ENCODE measurements around the gene UGT1A10. TPM values are rescaled to one million over a fixed set of nuclear protein-coding genes. Genes with fewer than 3 reads are reported as not detected.
"Not testable (repeated sequence)": the region's sequence is repeated elsewhere in the genome, so short reads cannot be mapped to it uniquely, and the experiment has no call there.

UGT1A10 gene
- polyA plus RNA-seq (2013, experiment 1 of 2; ENCODE audit: insufficient read length): not detected
- polyA plus RNA-seq (2013, experiment 2 of 2; ENCODE audit: insufficient read length): not detected

DNA sequence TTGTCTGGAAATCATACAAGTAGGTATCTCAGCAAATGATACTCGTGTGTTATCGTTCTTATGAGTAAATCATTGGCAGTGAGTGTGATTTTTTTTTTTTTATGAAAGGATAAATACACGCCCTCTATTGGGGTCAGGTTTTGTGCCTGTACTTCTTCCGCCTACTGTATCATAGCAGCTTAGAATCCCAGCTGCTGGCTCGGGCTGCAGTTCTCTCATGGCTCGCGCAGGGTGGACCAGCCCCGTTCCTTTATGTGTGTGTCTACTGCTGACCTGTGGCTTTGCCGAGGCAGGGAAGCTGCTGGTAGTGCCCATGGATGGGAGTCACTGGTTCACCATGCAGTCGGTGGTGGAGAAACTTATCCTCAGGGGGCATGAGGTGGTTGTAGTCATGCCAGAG is at the start of gene UGT1A10:
Gene UGT1A10, plus strand, starts transcription at position 143 of the 400 bp plus-strand sequence. Its CDS starts 75 bp downstream, at position 218.
- DNase-seq: not testable (repeated sequence)

DNA sequence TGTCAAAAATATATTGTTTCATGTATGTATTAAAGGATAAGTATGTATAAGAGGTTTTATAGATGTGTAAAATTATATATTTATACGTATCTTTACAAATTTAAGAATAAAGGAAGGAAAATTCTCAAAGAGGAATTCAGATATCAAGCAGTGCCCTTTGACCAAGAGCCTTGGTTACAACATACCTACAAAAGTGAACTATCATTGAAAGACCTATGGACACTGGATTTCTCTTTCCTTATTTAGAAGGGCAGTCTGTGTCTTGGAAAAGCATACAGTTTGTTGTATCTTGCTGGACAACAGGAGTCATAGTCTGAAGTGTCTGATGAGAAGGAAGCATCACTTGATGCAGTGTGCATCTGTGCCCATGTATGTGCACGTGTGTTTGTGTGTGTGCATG is 47.8 kb upstream of the UGT1A10 start:
- no peak for DNase-seq

DNA sequence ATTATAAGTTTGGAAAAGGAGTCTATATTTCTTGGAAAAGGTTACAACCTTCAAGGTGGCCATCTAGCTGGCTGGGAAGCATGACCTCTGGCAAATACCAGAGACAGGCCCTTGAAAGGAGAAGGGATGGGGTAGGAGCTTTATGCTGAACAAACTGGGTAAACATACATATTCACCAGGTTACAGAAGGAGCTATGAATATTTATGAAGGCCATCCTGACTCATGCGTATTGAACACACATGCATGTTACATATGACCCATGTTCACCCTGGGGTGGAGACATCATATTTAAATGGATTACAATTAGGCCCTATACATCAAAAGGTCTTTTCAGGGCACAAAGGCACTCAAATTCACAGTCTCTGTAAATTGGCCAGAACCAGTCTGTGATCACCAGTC is 43.5 kb upstream of the UGT1A10 start:
- DNase-seq: not testable (repeated sequence)

DNA sequence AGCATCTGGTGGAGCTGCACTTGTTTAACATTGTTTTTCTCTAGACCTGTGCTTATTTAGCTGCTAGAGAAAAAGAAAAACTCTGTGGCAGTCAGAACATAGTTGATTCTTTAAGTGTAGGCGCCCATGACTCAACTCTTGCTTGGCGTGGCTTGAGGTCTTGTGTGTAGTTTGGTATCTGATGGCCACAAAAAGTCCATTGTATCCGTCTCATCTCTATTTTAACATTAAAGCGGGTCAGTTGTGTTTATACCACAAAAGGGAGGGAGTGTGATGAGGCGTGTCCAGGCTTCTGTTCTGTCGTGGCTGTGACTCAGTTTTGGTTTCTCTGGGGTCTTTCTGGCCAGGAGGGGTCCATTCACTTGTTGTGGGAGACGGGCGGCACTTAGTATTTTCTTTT is 43.0 kb upstream of the UGT1A10 start:
- no peak for DNase-seq

DNA sequence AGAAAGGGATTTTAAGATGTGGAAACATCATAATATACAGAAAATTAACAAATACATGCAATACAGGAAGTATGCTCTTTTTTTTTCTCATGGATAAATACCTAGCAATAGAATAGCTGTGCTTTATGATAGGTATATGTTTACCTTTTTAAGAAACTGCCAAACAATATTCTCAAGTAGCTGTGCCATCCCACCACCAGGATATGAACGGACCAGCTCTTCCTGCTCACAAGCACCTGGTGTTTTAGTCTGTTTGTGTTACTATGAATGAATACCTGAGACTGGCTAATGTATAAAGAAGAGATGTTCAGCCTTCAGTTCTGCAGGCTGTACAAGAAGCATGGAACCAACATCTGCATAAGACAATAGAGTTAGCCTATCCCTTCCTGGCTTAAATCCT is 38.7 kb upstream of the UGT1A10 start:
- no peak for DNase-seq

DNA sequence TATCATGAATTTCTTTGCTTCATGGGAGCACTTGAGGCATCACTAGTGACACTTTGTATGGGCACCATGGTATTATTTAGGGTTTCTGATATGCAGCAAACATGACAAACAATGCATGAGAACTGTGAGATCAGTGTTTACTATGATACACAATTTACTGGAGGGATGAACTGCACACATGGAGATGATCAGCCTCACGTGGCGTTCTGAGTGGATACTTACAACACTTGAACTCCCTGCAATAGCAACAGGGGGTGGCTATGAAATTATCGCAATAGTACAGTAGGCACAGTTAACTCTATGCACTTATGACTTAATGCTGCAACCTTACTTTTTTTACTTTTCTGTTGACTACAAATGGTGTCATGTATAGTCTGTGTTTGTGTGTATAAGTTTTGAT is 37.3 kb upstream of the UGT1A10 start:
- no peak for DNase-seq

DNA sequence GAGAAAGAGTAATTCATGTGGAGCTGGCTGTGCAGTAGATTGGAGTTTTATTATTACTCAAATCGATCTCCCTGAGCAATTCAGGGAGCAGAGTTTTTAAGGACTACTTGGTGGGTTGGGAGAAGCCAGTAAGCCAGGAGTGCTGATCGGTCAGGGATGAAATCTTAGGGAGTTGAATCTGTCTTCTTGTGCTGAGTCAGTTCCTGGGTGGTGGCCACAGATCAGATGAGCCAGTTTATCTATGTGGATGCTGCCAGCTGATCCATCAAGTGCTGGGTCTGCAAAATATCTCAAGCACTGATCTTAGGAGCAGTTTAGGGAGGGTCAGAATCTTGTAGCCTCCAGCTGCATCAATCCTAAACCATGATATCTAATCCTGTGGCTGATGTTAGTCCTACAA is 35.9 kb upstream of the UGT1A10 start:
- DNase-seq: no peak

DNA sequence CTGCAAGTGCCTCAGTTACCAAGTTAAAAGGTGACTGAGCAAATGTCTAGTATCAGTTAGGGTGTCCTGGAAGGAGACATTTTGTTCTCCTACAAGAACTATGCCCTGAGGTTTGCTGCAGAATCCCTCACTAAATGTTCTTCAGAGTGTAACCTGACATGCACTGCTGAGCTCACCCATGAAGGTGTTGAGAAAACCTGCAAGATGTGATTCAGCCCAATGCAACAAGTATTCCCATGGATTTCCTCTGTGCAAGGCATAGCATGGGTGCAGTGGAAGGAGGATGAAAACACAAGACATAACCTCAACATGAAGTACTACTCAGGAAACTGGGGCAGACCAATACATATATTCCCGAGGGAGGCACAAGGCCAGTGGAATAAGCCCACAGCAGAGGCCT is 34.2 kb upstream of the UGT1A10 start:
- DNase-seq: no peak

DNA sequence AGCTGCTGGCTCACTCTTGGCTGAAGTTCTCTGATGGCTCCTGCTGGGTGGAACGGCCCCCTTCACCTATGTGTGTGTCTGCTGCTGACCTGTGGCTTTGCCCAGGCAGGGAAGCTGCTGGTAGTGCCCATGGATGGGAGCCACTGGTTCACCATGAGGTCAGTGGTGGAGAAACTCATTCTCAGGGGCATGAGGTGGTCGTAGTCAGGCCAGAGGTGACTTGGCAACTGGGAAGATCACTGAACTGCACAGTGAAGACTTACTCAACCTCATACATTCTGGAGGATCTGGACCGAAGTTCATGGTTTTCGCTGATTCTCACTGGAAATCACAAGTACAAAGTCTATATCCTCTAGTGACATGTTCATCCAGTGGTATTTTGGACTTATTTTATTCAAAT is 32.7 kb upstream of the UGT1A10 start:
- DNase-seq: no peak

DNA sequence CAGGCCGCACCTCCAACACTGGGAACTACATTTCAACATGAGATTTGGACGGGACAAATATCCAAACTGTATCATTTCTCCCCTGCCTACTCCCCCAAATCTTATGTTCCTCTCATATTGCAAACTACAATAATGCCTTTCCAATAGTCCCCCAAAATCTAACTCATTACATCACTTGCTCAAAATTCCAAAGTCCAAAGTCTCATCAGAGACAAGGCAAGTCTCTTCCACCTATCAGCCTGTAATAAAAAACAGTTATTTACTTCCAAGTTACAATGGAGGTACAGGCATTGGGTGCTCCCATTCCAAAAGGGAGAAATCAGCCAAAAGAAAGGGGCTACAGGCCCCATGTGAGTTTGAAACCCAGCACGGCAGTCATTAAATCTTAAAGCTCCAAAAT is 31.4 kb upstream of the UGT1A10 start:
- DNase-seq: no peak

DNA sequence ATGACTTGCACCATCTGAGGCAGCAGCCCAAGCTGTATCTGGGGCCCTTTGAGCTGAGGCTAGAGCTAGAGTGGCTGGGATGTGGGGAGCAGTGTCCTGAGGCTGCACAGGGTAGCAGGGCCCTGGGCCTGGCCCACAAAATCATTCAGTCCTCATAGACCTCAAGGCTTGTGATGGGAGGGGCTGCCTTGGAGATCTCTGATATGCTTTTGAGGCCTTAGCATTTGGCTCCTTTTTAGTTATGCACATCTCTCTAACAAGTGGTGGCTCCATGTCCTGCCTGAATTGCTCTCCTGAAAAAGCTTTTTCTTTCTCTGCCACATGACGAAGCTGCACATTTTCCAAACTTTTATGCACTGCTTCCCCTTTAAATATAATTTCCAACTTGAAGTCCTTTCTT is 30.6 kb upstream of the UGT1A10 start:
- DNase-seq: no peak

DNA sequence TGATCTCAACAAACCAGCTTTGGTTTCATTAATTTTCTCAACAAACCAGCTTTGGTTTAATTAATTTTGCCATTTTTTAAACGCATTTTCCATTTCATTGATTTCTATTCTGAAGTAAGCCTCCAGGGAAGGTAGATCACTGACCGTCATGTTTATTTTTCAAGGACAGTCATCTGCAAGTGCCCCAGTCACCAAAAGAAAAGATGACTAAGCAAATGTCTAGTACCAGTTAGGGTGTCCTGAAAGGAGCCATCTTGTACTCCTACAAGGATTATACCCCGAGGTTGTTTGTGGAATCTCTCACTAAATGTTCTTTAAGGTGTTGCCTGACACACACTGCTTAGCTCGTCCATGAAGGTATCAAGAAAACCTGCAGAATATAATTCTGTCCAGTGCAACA is 25.0 kb upstream of the UGT1A10 start:
- DNase-seq: no peak

DNA sequence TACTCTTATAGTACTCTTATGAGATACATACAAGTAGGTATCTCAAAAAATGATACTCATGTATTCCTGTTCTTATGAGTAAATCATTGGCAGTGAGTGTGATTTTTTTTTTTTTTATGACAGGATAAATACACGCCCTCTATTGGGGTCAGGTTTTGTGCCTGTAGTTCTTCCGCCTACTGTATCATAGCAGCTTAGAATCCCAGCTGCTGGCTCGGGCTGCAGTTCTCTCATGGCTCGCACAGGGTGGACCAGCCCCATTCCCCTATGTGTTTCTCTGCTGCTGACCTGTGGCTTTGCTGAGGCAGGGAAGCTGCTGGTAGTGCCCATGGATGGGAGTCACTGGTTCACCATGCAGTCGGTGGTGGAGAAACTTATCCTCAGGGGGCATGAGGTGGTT is 18.8 kb upstream of the UGT1A10 start, which contains the start of gene UGT1A8:
Gene UGT1A8, plus strand, starts transcription at position 158 of the 400 bp plus-strand sequence. Its CDS starts 75 bp downstream, at position 233.
- DNase-seq: not testable (repeated sequence)

DNA sequence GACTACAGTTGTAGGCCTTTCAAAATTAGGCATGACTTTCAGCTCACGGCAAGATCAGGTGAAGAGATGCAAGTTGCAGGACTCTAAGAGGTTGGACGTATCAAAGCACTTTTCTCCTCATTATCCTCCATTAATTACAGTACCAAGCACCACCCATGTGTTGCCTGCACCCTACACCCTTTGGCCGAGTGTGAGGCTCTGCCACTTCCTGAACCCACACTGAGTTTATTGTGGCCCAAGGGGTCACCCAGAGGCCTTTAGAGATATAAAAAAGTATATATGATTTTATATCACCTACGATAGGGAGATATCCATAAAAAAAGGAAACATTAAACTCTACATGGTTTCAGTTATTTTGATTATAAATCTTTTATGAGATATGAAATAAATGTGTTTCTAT is 16.0 kb upstream of the UGT1A10 start:
- no peak for DNase-seq

DNA sequence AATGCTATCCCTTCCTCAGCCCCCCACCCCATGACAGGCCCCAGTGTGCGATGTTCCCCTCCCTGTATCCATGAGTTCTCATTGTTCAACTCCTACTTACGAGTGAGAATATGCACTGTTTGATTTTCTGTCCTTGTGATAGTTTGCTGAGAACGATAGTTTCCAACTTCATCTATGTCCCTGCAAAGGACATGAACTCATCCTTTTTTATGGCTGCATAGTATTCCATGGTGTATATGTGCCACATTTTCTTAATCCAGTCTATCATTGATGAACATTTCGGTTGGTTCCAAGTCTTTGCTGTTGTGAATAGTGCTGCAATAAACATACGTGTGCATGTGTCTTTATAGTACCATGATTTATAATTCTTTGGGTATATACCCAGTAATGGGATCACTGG is 14.4 kb upstream of the UGT1A10 start:
- not testable (repeated sequence) for DNase-seq

DNA sequence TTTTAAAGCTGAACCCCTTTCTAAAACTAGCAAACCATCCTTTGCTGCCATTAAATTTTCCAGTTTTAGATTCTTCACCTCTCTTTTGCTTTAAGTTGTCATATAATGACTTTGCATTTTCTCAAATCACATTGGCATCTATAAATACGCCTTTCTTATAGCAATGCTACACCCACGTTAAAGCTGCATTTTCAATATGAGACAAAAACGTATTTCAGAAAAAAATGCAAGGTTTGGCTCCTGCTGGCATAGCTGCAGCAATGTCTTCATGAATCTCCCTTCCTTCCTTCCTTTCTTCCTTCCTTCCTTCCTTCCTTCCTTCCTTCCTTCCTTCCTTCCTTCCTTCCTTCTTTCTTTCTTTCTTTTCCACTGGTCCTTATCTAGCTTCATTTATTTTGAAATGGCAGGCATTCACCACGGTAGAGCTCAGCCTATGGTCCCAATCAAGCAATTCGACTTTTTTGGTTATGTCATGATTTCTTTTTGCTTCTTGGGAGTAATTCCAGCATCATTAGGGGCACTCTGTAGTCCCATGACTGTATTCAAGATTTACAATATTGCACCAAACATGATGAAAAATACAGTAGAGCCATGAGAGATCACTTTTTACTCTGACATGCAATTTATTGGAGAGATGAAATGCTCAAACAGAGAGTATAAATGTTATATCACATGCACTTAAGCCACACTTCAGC is 8.8 kb upstream of the UGT1A10 start:
- DNase-seq: no peak

DNA sequence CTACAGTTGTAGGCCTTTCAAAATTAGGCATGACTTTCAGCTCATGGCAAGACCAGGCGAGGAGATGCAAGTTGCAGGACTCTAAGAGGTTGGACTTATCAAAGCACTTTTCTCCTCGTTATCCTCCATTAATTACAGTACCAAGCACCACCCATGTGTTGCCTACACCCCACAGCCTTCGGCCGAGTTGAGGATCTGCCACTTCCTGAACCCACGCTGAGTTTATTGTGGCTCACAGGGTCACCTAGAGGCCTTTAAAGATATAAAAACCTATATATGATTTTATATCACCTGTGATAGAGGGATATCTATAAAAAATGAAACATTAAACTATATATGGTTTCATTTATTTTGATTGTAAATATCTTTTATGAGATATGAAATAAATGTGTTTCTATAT is 2.6 kb downstream of the UGT1A10 start:
- no peak for DNase-seq

DNA sequence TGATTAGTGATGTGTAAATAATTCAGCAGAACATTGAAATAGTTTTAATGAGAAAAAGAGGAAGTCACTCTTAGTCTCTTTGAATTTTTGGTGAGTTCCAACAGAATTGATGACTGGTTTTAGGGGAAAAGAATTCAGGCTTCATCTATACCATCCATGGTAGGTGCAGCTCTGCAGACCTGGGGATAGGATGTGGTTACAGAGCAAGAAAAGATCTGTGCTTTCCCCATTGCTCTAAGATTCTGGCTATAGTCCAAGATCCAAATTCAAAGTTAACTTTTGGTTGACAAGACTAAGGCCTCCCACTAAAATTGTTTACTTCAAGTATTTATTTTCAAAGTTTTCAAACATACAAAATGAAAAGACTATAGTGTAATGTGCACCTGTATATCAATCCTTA is 3.6 kb downstream of the UGT1A10 start:
- no peak for DNase-seq

DNA sequence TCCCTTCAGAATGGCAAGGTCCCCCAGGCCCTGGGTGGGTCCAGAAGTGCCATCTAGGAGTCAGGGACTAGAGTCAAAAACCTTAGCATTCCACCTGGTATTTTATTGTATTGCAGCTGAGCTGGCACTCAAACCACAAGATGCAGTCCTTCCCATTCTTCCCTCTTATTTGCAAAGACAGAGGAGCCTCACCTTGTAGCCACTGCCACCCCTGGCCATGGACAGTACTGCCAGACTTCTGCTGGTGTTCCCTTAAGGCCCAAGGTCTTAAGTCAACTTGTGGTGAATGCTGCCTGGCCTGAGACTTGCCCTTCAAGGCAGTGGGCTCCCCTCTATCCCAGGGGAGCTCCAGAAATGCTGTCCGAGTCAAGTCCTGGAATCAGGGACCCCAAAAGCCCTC is 6.9 kb downstream of the UGT1A10 start:
- DNase-seq: no peak

DNA sequence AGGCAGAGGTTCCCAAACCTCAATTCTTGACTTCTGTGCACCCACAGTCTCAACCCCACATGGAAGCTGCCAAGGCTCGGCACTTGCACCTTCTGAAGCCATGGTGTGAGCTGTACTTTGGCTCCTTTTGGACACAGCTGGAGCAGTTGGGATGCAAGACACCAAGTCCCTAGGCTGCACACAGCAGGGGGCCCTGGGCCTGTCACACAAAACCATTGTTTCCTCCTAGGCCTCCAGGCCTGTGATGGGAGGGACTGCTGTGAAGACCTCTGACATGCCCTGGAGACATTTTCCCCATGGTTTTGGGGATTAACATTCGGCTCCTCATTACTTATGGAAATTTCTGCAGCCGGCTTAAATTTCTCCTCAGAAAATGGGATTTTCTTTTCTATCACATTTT is 9.8 kb downstream of the UGT1A10 start:
- not testable (repeated sequence) for DNase-seq

DNA sequence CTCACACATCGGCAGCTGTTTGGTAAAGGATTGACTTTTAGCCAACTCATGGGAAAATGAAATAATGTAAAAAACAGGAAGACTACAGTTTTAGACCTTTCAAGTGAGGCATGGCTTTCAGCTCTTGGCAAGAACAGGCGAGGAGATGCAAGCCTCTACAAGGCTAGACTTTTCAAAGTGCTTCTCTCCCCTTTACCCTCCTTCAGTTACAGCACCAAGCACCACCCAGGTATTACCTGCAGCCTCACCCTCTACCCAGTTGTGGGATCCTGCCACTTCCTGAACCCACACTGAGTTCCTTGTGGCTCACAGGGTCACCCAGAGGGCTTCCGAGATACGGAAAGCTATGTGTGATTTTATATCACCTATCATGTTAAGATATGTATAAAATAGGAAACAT is 14.7 kb downstream of the UGT1A10 start:
- DNase-seq: no peak

DNA sequence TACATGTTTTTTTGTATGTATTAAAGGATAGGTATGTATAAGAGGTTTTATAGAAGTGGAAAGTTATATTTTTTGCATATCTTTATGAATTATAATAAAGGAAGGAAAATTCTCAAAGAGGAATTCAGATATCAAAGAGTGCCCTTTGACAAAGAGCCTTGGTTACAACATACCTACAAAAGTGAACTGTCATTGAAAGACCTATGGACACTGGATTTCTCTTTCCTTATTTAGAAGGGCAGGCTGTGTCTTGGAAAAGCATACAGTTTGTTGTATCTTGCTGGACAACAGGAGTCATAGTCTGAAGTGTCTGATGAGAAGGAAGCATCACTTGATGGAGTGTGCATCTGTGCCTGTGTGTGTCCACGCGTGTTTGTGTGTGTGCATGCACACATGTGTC is 15.2 kb downstream of the UGT1A10 start:
- DNase-seq: no peak

DNA sequence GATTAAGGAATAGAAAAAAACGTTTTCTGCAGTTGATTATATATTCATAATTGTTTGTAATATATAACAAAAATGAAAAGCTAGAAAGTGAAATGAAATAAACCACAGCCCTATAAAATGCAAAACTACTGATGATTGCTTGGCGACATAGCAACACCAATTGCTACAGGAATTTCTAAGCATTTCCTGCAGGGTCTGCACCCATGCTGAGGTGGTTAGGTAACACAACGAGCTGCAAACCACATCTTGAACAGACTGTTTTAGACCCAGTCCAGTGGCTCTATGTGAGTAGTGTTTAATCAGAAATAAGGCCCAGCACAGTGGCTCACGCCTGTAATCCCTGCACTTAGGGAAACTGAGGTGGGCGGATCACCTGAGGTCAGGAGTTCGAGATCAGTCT is 18.3 kb downstream of the UGT1A10 start:
- no peak for DNase-seq

DNA sequence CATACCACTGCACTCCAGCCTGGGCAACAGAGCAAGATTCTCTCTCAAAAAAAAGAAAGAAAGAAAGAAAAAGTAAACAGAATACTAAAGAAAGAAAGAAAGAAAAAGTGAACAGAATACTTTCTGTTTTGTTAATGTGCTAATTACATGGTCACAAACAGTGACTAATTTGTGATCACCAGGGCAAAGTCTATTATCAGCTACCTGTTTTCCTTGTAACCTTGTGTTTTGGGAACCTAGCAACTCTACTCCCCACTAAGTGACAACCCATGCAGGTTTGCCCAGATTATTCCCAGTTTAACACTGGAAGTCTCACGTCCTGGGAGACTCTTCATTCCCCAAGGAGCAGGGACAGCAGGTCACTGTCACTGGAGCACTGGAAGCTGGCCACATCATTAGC is 18.8 kb downstream of the UGT1A10 start:
- DNase-seq: no peak

DNA sequence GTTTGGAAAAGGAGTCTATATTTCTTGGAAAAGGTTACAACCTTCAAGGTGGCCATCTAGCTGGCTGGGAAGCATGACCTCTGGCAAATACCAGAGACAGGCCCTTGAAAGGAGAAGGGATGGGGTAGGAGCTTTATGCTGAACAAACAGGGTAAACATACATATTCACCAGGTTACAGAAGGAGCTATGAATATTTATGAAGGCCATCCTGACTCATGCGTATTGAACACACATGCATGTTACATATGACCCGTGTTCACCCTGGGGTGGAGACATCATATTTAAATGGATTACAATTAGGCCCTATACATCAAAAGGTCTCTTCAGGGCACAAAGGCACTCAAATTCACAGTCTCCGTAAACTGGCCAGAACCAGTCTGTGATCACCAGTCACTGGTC is 19.7 kb downstream of the UGT1A10 start:
- DNase-seq: not testable (repeated sequence)
